Breast epithelium (tissue), 3 donors: ENCODE measurements around the gene TLE2.
A peak's percentile ranks its signal among the peaks of the same experiment; 100 is the strongest.

Experiments
- POLR2A ChIP-seq: fragments of 450-650 bp; IDR thresholded peaks from one replicate; pipeline ENCODE4 v1.6.1; 2016; ENCODE audit warnings: antibody characterized with exemption, mild to moderate bottlenecking, moderate library complexity
- TF ChIP-seq, protein P1 (sequence below), 3 donors: fragments of 450-650 bp; IDR thresholded peaks; one replicate each; pipeline ENCODE4 v1.5.1; 2016 to 2017; ENCODE audit warnings: antibody characterized with exemption in 3 of 3, mild to moderate bottlenecking in 3 of 3, moderate library complexity in 3 of 3

DNA sequence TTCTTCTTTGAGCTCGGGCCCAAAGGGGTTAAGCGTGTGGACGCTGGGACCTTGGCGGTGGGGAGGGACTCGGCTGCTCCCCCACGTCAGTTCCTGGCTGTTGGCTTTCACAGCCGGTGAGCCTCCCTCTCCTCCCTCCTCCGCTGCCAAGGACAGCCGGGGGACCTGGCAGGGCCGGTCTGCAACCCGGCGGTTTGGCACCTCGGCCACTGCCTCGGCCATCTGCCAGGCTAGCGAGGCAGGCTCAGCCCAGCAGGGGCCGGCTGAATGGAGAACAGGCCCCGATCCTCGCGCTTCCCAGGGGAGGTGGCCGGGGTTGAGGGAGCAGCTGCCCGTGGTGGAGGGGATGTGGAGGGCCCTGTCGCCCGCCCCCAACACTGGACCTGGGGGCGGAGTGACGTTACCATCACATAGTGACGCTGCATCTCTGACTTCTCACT lies 28.2 kb upstream of the TLE2 start:
- TF ChIP-seq POLR2A = no peak
- TF ChIP-seq, protein P1, sequence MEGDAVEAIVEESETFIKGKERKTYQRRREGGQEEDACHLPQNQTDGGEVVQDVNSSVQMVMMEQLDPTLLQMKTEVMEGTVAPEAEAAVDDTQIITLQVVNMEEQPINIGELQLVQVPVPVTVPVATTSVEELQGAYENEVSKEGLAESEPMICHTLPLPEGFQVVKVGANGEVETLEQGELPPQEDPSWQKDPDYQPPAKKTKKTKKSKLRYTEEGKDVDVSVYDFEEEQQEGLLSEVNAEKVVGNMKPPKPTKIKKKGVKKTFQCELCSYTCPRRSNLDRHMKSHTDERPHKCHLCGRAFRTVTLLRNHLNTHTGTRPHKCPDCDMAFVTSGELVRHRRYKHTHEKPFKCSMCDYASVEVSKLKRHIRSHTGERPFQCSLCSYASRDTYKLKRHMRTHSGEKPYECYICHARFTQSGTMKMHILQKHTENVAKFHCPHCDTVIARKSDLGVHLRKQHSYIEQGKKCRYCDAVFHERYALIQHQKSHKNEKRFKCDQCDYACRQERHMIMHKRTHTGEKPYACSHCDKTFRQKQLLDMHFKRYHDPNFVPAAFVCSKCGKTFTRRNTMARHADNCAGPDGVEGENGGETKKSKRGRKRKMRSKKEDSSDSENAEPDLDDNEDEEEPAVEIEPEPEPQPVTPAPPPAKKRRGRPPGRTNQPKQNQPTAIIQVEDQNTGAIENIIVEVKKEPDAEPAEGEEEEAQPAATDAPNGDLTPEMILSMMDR (IDR thresholded peaks at IDR 0.05) = peak in 1 of 3 donors; percentile 19
